HG03558 (cell line): ENCODE measurements around the gene MSANTD4.
"Not testable (repeated sequence)": the region's sequence is repeated elsewhere in the genome, so short reads cannot be mapped to it uniquely, and the experiment has no call there.

Experiments
- ATAC-seq: cut with Tn5 transposase; IDR thresholded peaks from one replicate; pipeline ENCODE4 v1.9.1; 2021; ENCODE audit warnings: moderate number of reproducible peaks; ENCODE audit not compliant: unreplicated experiment; ENCODE audit errors: extremely low read depth

Gene MSANTD4

GRCh38 chr11:106014620-106015019 is 7.4 kb downstream of the MSANTD4 start:
- ATAC-seq = no peak

- no peak for ATAC-seq
Observed at GRCh38 chr11:106014035-106014434, 8.0 kb downstream of the MSANTD4 start.

GRCh38 chr11:106012744-106013143 is 9.3 kb downstream of the MSANTD4 start:
- ATAC-seq = no peak

GRCh38 chr11:106011481-106011880 is 10.6 kb downstream of the MSANTD4 start:
- no peak for ATAC-seq

- ATAC-seq = not testable (repeated sequence)
Observed at GRCh38 chr11:106003094-106003493, 18.9 kb downstream of the MSANTD4 start.

GRCh38 chr11:106001304-106002012 is 20.6 kb downstream of the MSANTD4 start:
- no peak for ATAC-seq

- ATAC-seq = no peak
Observed at GRCh38 chr11:105991888-105992287, 30.2 kb downstream of the MSANTD4 start.

GRCh38 chr11:105989124-105989523 is 32.9 kb downstream of the MSANTD4 start:
- no peak for ATAC-seq

- ATAC-seq = no peak
Observed at GRCh38 chr11:105988197-105988596, 33.8 kb downstream of the MSANTD4 start.

GRCh38 chr11:105986554-105986953 is 35.5 kb downstream of the MSANTD4 start:
- no peak for ATAC-seq

- ATAC-seq = no peak
Observed at GRCh38 chr11:105979997-105980703, 41.9 kb downstream of the MSANTD4 start.

GRCh38 chr11:105975128-105975527 is 46.9 kb downstream of the MSANTD4 start:
- no peak for ATAC-seq

- no peak for ATAC-seq
Observed at GRCh38 chr11:105969756-105970155, 52.3 kb downstream of the MSANTD4 start.

- no peak for ATAC-seq
Observed at GRCh38 chr11:105968021-105968697, 53.9 kb downstream of the MSANTD4 start.

GRCh38 chr11:105960252-105961245 is 61.5 kb downstream of the MSANTD4 start:
- ATAC-seq = no peak
